H54 (cell line): ENCODE results near the gene NNMT.
A peak's percentile ranks its signal among the peaks of the same experiment; 100 is the strongest.

Source experiments
- DNase-seq: peaks from one replicate; pipeline ENCODE4 v3.0.0; 2011; ENCODE audit warnings: low spot score, mixed read lengths; ENCODE audit not compliant: insufficient read length
- FAIRE-seq: peaks from 3 replicates; lab custom pipeline; 2011; peaks lifted over from hg19 to GRCh38; lab: Jason Lieb, UNC
- POLR2A ChIP-seq: IDR thresholded peaks from 2 replicates; pipeline ENCODE4 v1.6.1; 2011; ENCODE audit warnings: low read depth, mild to moderate bottlenecking, low read length

The NNMT gene

GRCh38 chr11:114297806-114298709 is 1.9 kb downstream of the NNMT start:
- no peak for FAIRE-seq
- no peak for TF ChIP-seq POLR2A
- no peak for DNase-seq

GRCh38 chr11:114298710-114299109 is 2.5 kb downstream of the NNMT start:
- DNase-seq: no peak
- no peak for TF ChIP-seq POLR2A
- FAIRE-seq: peak; percentile 11

- no peak for FAIRE-seq
- DNase-seq: no peak
- TF ChIP-seq POLR2A: no peak
These were observed 4.9 kb downstream of the NNMT start for GRCh38 chr11:114301088-114301487.

- no peak for TF ChIP-seq POLR2A
- FAIRE-seq: no peak
- no peak for DNase-seq
These were observed 5.7 kb downstream of the NNMT start for GRCh38 chr11:114301927-114302326.

- no peak for DNase-seq
- TF ChIP-seq POLR2A: no peak
- no peak for FAIRE-seq
These were observed 6.5 kb downstream of the NNMT start for GRCh38 chr11:114302663-114303062.

- no peak for DNase-seq
- FAIRE-seq: no peak
- TF ChIP-seq POLR2A: no peak
These were observed 7.9 kb downstream of the NNMT start for GRCh38 chr11:114304065-114304464.

- FAIRE-seq (no peak), DNase-seq (no peak)
- no peak for TF ChIP-seq POLR2A
These were observed 8.8 kb downstream of the NNMT start for GRCh38 chr11:114304969-114305368.

- FAIRE-seq (peak; percentile 87), DNase-seq (no peak)
- TF ChIP-seq POLR2A: no peak
These were observed 11.5 kb downstream of the NNMT start for GRCh38 chr11:114307524-114308203.

GRCh38 chr11:114308689-114309089 is 12.5 kb downstream of the NNMT start:
- DNase-seq: no peak
- no peak for TF ChIP-seq POLR2A
- FAIRE-seq: peak; percentile 38

GRCh38 chr11:114309517-114309916 is 13.3 kb downstream of the NNMT start:
- FAIRE-seq (no peak), DNase-seq (no peak)
- TF ChIP-seq POLR2A: no peak

GRCh38 chr11:114310095-114310494 is 13.9 kb downstream of the NNMT start:
- FAIRE-seq (no peak), DNase-seq (no peak)
- no peak for TF ChIP-seq POLR2A

- DNase-seq (no peak), FAIRE-seq (no peak)
- no peak for TF ChIP-seq POLR2A
These were observed 15.7 kb downstream of the NNMT start for GRCh38 chr11:114311946-114312345.

- DNase-seq: no peak
- no peak for FAIRE-seq
- TF ChIP-seq POLR2A: no peak
These were observed 17.9 kb downstream of the NNMT start for GRCh38 chr11:114314096-114314495.

- no peak for FAIRE-seq
- no peak for DNase-seq
- TF ChIP-seq POLR2A: no peak
These were observed 19.7 kb downstream of the NNMT start for GRCh38 chr11:114315749-114316368.
